ENCODE data around the gene ANKRD18B.
A peak's percentile ranks its signal among the peaks of the same experiment; 100 is the strongest.
"Not testable (repeated sequence)": the region's sequence is repeated elsewhere in the genome, so short reads cannot be mapped to it uniquely, and the experiment has no call there.

The ANKRD18B gene

DNA sequence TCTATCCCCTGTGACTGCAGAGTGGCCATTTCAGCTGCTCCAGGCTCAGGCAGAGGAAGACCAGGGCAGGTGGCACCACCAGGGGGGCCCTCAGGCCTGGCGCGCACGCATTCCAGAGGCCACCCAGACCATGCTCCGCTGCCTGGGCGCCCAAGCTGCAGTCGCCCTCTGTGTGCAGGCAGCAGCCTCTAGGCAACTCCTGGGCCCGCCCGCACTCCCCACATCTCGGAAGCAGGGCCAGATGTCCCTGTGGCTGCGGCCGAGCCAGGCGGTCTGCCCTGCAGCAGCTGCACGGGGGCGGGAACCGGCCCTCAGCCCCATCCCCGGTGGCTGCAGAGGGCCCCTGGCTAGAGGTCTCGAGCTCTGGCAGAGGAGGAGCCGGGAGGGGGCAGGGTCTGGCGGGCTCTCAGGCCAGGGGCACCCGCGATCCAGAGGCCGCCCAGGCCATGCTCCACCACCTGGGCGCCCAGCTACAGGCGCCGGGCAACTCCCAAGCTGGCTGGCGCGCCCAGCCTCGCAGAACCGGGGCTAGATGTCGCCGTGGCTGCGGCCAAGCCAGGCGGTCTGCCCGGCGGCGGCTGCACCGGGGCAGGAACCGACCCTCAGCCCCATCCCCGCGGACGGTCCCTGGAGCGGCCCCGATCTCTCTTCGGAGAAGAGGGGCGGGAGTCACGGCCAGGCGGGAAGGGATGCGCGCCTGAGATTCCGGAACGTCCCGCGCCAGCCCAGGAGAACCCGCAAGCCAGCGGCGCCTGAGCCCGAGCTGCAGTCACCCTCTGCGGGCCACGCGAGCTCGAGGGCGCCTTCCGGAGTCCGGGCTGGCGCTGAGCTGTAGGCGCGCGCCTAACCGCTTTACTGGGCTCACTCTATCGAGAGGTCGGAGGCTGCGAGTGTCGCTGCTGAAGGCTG, at the start of gene ANKRD18B:
Gene ANKRD18B, plus strand, starts transcription at position 855 of the 909 bp plus-strand sequence. CDS start 239 bp downstream, outside the sequence.
- DNase-seq: peak; percentile 63

DNA sequence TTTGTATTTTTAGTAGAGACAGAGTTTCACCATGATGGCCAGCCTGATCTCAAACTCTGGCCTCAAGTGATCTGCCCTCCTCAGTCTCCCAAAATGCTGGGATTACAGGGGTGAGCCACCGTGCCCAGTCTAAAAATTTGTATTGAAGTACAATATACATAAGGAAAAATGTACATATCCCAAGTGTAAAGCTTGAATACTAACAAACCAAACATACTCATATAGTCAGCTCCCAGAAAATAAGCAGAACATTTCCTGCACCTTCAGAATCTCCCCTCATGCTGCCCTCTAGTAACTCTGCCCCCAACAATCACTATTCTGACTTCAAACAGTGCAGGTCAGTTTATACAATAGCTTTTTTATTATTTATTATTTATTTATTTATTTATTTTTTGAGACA, 48.7 kb upstream of the ANKRD18B start:
- DNase-seq: no peak

DNA sequence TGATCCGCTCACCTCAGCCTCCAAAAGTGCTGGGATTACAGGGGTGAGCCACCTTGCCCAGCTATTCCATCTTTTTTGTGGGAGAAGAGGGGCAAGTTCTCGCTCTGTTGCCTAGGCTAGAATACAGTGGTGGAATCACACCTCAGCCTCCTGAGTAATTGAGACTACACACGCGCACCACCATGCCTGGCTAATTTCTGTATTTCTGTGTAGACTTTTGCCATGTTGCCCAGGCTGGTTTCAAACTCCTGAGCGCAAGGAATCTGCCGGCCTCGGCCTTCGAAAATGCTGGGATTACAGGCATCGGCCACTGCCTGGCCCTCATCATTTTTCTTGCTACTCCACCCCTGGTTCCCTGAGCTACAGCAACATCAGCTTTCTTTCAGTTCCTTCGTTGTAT, 47.5 kb upstream of the ANKRD18B start:
- no peak for DNase-seq

DNA sequence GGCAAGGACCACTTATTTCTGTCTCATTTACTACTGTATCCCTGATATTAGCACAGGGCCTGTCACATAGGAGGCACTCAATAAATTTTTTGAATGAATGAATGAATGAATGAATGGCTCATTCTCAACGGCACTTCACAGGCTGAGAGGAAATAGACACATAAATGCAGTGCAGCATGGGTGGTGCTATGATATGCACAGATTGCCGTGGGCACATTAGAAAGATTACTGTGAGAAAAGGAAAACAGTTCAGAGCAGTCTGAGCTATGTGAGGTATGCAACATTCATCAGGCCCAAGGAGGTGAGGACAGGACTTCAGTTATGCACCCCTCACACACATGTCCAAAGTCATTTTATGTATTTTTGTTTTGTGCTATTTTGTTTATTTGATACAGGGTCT, 43.9 kb upstream of the ANKRD18B start:
- DNase-seq: no peak

DNA sequence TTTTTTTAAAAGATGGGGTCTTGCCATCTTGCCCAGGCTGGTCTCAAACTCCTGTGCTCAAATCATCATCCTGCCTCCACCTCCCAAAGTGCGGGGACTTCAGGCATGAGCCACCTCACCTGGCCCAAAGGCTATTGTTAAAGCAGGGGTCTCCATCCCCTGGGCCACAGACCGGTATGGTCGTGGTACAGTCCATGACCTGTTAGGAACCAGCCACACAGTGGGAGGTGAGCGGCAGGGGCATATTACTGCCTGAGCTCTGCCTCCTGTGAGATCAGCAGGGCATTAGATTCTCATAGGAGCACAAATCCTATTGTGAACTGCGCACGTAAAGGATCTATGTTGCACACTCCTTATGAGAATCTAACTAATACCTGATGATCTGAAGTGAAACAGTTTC, 43.1 kb upstream of the ANKRD18B start:
- DNase-seq: no peak

DNA sequence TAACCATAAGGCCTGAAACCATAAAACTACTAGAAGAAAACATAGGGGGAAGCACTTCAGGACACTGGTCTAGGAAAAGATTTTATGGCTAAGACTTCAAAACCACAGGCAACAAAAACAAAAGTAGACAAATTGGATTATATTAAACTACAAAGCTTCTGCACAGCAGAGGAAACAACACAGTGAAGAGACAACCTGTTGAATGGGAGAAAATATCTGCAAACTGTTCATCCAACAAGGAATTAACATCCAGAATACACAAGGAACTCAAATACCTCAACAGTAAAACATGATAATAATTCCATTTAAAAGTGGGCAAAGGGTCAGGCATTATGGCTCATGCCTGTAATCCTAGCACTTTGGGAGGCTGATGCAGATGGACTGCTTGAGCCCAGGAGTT, 38.7 kb upstream of the ANKRD18B start:
- not testable (repeated sequence) for DNase-seq

DNA sequence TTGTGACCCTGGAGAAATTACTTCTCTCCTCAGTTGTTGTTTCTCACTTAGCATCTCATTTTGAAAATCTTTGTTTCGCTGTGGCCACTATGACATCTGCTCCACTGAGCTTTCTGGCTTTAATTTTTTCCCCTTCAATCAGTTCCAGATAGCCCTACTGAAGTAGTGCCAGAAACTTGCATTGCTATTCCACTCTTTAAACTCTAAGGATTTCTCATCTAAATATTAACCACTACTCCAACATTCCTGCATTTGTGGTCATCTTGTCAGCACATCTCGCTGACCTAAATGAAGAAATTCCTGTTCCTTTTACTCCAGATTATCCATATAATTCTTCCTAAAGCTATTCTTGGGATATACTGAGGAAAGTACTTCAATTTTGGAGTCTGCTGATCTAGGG, 35.0 kb upstream of the ANKRD18B start:
- DNase-seq: no peak

DNA sequence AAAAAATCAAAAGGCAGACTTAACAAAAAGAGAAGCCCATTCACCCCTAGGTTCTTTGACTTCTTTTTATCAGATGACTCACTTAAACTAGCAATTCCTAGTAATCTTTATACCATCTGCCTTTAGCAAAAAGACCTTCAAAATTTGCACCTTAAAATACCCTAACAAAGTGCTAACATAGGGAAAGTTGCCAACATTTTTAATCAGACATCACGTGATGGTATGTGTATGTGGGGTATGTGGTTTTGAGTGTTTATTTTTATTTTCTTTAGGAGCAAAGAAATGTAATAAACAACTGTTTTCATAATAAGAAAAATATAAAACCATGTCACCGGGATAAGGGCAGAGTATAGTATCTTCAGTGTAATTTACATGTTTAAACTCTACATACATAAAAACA, 30.2 kb upstream of the ANKRD18B start:
- DNase-seq: not testable (repeated sequence)

DNA sequence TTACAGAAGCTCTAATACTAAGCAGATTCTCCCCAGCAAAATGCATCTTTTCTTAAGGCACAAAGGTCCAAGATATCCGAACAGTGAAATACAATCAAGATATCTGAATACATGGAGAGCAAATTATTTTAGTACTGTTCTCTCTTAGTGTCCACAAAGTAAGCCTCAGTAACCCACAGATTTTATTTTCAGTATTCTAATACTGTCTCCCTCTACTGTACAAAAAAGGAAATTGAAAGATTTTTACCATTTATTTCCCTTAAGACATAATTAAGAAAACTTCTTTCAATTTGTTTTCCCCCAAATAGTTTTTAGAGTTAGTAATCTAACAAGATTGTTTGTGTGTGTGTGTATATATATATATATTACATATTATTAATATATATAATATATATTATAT, 25.7 kb upstream of the ANKRD18B start:
- DNase-seq: no peak

DNA sequence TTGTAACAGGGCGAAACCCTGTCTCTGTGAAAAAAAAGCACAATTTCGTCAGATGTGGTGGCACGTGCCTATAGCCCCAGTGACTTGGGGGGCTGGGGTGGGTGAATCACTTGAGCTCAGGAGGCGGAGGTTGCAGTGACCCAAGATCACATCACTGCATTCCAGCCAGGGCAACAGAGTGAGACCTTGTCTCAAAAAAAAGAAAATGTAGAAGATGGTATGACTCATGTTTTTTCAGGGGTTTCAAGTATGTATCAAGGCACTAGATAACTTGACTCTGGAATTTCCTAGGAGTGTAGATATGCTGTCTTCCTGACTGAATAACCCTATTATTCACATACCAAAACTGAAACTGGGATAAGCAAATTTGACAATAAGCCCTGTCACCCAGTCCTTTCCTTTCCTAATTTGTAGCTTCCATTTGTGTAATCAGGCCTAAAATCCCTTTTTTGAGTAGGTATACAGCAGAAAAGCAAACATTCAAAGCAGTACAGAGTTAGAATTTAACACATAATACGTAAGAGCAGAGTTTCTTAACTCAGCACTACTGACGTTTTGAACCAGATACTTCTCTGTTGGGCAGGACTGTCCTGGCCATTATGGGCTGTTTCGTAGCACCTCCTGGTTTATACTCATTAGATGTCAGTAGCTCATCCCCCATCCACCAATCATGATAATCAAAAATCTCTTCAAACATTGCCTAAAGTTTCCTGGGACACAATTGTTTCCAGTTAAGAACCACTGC, 17.3 kb upstream of the ANKRD18B start:
- DNase-seq: no peak

DNA sequence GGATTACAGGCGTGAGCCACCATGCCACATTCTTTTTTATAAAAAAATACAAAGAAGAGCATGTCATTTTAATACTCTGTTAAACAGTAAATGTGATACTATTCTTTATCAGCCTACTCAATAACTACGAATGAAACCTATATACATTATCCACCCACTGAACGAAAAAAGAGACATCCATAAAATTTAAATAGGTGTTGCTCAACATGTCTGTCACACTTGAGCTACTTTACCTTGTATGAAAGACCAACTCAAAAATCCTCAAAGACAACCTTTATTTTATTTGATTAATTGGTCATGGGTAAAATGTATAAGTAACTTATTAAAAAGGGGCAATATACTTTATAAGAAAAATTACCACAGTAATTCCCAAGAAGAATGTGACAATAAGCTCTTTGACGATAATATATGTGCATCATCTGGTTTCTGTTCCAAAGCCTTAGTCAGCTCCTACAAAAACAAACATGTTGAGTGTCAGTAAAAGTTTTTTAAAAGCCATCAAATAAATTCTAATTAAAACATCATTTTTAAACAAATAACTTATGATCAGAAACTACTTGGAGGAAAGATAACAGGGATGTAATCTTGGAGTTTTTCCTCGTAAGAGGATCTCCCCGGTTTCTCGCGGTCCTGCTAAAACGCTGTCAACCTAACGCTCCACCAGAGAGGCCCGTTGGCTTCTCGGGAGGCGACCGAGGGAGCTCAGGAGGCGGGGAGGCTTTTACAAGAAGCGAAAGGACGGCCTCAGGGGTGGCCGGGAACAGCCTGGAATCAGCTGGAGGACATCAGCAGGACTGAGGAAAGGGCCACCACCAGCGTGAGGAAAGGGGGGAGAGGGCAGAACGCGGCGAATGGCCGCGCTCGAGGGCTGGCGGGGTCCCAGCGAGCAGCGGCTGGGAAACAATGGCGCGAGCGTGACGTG, 13.5 kb upstream of the ANKRD18B start:
- peak; percentile 43 for DNase-seq

DNA sequence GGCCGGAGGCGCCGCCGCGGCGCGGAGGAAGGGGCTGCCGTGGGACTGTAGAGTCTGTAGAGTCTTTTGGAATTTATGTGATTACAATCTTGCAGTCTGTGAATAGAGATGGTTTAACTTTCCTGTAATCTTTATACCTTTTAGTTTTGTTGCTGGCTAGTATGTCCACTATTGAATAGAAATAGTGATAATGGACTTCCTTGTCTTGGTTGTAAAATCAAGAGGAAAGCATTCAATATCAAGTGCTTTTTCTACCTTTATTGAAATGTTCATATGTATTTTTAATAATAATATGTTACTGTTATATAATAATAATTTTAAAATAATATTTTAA, 12.9 kb upstream of the ANKRD18B start:
- not testable (repeated sequence) for DNase-seq

DNA sequence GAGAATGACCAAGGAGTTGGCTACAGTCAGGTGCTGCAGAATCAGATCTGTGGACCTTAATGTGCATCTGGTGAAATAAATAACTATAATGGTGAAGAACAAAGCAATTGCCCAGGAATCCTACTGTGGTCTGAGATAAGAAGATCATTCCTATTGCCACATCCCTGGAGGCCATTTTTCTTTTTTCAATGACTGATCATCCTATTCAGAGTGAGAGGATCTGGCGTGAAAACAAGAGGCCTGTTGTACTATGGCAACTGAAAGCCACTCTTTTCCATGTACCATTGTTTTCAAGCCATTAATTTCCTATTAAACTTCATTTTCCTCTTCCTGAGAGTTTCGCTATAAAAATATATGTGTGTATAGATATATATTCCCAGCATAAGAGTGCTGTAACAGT, 11.5 kb upstream of the ANKRD18B start:
- not testable (repeated sequence) for DNase-seq

DNA sequence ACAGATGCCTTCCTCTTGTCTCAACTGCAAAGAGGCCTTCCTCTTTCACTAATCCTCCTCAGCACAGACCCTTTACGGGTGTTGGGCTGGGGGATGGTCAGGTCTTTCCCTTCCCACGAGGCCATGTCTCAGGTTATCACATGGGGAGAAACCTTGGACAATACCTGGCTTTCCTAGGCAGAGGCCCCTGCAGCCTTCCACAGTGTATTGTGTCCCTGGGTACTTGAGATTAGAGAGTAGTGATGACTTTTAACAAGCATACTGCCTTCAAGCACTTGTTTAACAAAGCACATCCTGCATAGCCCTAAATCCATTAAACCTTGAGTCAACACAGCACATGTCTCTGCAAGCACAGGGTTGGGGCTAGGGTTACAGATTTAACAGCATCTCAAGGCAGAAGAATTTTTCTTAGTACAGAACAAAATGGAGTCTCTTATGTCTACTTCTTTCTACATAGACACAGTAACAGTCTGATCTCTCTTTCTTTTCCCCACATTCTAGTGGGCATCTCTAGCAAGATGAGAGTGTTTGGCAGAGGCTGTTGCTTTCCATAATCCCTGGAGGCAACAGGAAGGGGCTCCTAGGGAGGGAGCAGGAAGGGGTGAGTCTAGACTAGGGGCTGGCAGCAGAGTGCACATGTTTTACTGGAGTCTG, 8.6 kb upstream of the ANKRD18B start:
- peak; percentile 6 for DNase-seq

DNA sequence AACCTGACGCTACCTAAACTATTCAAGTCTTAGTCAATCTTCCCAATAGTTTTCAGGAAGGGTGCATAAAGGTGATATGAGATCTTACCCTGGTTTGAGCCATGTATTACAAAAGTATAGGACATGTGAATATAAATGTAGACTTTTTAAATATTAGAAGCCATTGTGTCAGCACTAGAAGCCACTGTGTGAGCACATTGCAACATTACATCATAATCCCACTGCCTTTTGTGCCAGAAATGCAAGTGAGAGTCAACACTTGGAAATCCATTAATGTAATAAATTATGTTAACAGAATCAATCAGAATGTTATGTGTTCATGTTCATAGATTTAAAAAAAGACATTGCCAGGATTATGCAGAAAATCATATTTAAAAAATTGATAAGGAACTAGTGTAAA, 7.7 kb upstream of the ANKRD18B start:
- DNase-seq: not testable (repeated sequence)

DNA sequence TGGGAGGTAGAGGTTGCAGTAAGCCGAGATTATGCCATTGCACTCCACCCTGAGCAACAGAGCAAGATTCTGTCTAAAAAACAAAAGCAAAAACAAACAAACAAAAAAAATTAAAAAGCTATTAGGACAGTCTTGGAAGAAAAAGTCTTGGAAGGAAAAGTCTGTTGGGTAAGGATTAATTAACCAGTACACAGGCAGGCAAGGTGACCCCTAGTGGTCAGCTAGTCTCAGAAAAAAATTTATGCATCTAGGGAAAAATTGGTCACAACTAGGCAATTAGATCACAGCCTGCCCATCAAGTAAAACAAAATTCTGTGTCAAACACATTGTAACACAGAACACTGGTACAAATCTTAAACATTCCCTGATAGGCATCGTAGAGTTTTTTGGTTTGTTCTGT, 6.7 kb upstream of the ANKRD18B start:
- no peak for DNase-seq

DNA sequence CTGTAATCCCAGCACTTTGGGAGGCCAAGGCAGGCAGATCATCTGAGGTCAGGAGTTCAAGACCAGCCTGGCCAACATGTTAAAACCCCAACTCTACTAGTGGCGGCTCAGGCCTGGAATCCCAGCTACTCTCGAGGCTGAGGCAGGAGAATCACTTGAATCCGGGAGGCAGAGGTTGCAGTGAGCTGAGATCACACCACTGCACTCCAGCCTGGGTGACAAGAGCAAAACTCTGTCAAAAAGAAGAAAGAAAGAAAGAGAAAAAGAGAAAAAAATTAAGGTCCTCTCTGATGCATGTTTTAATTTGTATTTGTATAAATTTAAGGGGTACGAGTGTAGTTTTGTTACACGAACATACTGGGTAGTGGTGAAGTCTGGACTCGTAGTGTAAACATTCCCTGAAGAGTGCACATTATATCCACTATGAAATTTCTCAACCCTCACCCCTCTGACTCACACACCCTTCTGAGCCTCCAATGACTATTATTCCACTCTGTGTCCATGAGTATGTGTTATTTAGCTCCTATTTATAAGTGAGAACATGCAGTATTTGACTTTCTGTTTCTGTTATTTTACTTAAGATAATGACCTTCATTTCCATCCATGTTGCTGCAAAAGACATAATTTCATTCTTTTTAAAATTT, 6.0 kb upstream of the ANKRD18B start:
- not testable (repeated sequence) for DNase-seq

DNA sequence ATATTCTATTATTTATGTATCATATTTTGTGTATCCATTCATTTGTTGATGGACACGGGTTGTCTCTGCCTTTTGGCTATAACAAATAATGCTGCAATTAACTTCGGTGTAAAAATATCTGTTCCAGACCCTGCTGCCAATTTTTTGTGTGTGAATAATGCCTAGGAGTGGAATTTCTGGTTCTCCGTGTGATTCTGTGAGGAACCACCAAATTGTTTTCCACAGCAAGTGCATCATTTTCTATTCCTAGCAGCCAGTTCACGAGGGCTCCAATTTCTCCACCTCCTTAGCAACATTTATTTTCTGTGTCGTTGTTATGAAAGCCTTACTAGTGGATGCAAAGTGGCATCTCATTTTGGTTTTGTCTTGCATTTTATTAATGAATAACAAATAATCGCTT, 2.2 kb upstream of the ANKRD18B start:
- not testable (repeated sequence) for DNase-seq

DNA sequence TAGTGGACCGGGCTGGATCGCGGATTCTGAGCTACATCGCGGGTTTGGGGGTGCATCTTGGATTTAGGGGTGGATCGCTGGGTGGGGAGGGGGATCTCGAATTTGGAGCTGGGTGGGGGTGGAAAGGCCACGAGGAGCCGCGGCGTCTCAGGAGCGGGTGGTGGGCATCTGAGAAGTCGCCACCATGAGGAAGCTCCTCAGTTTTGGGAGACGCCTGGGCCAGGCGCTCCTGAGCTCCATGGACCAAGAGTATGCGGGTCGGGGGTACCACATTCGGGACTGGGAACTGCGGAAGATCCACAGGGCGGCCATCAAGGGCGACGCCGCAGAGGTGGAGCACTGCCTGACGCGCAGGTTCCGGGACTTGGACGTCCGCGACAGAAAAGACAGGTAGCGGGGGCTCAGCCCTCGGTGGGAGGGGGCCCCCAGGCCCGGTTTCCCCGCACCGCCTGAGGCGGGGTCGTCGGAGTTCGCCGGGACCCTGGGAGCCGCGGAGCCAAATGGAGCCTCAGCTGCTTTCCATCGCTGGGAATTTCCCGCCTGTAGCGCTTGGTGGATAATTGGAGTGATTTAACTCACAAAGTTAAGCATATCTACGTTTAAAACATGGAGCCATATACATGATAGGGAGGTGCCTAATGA, 376 bp downstream of the ANKRD18B start:
- no peak for DNase-seq

DNA sequence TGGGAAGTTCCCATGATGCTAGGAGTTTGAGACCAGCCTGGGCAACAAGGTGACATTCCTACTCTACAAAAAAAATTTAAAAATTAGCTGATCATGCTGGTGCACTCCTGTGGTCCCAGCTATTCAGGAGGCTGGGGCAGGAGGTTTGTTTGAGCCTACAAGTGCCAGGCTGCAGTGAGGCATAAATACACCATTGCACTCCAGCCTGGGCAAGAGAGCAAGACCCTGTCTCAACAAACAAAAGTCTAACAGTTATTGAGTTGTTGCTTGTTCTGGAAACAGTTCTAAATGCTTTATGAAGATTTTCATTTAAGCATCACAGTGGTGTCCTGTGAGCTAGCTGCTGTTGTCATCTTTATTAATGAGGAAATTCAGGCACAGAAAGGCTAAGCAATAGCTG, 4.0 kb downstream of the ANKRD18B start:
- DNase-seq: not testable (repeated sequence)

DNA sequence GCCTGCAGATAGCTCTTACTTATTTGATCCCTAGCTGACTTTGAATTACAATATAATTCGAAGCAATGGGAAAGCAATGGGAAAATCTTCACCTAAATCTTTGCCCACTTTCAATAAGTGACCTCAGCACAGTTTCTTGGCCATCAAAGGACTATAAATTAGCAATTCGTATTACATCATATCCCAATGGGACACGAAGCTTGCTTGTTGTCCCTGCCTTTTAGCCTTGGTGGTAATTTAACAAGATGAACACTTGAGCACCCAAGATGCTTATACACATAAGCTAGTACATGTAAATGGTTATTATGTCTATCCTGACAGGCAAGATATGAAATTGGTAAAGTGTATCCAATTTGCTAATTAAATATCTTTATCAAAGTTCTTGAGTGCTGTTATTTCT, 9.9 kb downstream of the ANKRD18B start:
- not testable (repeated sequence) for DNase-seq
